Measurements from ENCODE around the gene EPHB4.

DNA sequence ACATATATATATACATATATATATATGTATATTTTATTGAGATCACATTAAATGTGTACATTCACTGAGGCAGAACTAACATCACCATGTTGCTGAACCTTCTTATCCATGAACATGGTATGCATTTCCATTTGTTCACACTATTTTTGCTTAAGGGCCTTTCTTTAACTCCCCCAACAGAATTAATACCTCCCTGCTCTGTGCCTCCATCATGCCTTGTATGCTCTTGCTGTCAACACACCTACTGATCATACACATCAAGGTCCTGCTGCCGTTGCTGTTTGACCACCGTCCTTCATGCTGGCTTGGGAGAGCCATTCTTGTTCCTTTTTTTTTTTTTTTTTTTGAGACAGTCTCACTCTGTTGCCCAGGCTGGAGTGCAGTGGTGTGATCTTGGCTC lies 43.5 kb downstream of the EPHB4 start:
- TF ChIP-seq, protein P1, sequence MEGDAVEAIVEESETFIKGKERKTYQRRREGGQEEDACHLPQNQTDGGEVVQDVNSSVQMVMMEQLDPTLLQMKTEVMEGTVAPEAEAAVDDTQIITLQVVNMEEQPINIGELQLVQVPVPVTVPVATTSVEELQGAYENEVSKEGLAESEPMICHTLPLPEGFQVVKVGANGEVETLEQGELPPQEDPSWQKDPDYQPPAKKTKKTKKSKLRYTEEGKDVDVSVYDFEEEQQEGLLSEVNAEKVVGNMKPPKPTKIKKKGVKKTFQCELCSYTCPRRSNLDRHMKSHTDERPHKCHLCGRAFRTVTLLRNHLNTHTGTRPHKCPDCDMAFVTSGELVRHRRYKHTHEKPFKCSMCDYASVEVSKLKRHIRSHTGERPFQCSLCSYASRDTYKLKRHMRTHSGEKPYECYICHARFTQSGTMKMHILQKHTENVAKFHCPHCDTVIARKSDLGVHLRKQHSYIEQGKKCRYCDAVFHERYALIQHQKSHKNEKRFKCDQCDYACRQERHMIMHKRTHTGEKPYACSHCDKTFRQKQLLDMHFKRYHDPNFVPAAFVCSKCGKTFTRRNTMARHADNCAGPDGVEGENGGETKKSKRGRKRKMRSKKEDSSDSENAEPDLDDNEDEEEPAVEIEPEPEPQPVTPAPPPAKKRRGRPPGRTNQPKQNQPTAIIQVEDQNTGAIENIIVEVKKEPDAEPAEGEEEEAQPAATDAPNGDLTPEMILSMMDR (IDR thresholded peaks at IDR 0.05): no peak
- TF ChIP-seq SIN3A (IDR thresholded peaks at IDR 0.05; ENCODE audit: borderline replicate concordance, insufficient read depth, low read depth, low read length): no peak
- no peak for TF ChIP-seq POLR2AphosphoS5 (IDR thresholded peaks at IDR 0.05; ENCODE audit: low read depth, low read length)
- TF ChIP-seq, protein P2, sequence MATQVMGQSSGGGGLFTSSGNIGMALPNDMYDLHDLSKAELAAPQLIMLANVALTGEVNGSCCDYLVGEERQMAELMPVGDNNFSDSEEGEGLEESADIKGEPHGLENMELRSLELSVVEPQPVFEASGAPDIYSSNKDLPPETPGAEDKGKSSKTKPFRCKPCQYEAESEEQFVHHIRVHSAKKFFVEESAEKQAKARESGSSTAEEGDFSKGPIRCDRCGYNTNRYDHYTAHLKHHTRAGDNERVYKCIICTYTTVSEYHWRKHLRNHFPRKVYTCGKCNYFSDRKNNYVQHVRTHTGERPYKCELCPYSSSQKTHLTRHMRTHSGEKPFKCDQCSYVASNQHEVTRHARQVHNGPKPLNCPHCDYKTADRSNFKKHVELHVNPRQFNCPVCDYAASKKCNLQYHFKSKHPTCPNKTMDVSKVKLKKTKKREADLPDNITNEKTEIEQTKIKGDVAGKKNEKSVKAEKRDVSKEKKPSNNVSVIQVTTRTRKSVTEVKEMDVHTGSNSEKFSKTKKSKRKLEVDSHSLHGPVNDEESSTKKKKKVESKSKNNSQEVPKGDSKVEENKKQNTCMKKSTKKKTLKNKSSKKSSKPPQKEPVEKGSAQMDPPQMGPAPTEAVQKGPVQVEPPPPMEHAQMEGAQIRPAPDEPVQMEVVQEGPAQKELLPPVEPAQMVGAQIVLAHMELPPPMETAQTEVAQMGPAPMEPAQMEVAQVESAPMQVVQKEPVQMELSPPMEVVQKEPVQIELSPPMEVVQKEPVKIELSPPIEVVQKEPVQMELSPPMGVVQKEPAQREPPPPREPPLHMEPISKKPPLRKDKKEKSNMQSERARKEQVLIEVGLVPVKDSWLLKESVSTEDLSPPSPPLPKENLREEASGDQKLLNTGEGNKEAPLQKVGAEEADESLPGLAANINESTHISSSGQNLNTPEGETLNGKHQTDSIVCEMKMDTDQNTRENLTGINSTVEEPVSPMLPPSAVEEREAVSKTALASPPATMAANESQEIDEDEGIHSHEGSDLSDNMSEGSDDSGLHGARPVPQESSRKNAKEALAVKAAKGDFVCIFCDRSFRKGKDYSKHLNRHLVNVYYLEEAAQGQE (IDR thresholded peaks at IDR 0.05; ENCODE audit: insufficient read depth in 1 of 2, low read depth in 2 of 2, low read length in 1 of 2): no peak
- no peak for TF ChIP-seq TCF7L2 (IDR thresholded peaks at IDR 0.05; ENCODE audit: low read depth, low read length)

Data from Panc1 (cell line).